Activated CD8-positive, alpha-beta memory T cell treated with anti-CD3 and anti-CD28 coated beads, Interleukin-2, amount 50 U/mL, for 24 hours (primary cell): ENCODE results near the gene GPR137B.

Source experiments
- DNase-seq: peaks from one replicate; pipeline ENCODE4 v3.0.0-alpha.2; 2020; ENCODE audit errors: extremely low read depth

Gene GPR137B, protein sequence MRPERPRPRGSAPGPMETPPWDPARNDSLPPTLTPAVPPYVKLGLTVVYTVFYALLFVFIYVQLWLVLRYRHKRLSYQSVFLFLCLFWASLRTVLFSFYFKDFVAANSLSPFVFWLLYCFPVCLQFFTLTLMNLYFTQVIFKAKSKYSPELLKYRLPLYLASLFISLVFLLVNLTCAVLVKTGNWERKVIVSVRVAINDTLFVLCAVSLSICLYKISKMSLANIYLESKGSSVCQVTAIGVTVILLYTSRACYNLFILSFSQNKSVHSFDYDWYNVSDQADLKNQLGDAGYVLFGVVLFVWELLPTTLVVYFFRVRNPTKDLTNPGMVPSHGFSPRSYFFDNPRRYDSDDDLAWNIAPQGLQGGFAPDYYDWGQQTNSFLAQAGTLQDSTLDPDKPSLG

DNA sequence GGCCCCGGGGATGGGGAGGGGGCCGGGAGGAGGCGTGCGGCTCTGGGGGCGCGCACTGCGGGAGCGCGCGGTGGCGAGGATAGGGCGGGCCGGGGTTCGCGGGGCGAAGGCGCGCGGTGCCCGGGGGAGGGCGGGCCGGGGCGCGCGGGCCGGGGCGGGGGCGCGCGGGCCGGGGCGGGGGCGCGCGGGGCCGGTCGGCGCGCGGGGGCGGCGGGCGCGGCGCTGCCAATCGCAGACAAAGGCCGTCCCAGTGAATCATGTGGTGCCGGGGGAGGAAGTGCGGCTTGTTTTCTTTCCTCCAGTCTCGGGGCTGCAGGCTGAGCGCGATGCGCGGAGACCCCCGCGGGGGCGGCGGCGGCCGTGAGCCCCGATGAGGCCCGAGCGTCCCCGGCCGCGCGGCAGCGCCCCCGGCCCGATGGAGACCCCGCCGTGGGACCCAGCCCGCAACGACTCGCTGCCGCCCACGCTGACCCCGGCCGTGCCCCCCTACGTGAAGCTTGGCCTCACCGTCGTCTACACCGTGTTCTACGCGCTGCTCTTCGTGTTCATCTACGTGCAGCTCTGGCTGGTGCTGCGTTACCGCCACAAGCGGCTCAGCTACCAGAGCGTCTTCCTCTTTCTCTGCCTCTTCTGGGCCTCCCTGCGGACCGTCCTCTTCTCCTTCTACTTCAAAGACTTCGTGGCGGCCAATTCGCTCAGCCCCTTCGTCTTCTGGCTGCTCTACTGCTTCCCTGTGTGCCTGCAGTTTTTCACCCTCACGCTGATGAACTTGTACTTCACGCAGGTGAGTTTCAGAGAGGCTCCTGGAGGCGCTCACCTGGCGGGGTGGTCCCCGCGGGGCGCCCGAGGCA, at the start of gene GPR137B:
Gene GPR137B, plus strand, starts transcription at position 287 of the 851 bp plus-strand sequence. Its CDS starts 84 bp downstream, at position 371.
- DNase-seq, result no peak

DNA sequence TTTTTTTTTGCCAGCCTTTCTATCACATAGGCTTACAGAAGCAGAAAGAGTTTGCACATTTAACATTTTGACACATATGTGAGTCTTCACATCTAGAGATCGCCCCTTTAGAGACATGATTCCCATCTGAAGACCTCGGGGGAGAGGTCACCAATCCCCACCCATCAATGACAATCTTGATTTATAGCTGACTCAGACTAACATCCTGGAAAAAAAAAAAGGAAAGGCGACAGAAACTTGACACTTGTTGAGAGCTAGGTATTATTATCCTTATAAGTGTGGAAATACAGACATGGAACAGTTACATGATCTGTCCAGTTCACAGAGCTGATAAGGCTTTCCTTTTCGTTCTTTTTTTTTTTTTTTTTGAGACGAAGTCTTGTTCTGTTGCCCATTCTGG, 49.4 kb upstream of the GPR137B start:
- DNase-seq, result no peak

DNA sequence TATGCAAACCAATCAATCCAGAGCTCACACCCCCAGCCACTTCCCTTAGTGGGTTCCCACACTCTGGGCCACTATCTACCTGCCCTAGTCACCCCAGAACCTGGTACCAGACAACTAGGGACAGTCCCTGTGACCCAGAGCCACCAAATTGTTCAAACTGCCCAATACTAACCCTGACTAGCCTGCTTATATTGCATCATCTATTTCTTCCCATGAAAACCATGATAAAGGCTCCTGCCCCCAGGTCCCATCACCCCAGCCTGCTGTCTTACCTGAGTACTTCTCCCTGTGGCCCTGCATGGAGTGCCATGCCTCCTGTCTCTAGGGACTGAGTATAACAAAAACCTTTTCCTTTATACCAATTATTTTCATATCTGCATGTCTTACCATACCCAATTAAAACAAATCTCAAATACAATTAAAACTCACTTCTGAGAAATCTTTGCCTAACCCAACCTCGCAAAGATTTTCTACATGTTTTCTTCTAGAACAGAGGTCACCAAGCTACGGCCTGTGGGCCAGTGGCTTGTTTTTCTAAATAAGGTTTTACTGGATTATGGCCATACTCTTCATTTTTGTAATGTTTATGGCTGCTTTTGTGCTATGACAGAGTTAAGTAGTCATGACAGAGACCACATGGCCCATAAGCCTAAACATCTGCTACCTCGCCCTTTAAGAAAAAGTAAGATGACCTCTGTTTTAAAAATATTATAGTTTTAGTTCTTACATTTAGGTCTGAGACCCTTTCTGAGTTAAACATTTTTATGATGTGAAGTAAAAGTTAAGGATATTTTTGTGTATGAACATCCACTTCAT, 46.4 kb upstream of the GPR137B start:
- DNase-seq, result no peak

DNA sequence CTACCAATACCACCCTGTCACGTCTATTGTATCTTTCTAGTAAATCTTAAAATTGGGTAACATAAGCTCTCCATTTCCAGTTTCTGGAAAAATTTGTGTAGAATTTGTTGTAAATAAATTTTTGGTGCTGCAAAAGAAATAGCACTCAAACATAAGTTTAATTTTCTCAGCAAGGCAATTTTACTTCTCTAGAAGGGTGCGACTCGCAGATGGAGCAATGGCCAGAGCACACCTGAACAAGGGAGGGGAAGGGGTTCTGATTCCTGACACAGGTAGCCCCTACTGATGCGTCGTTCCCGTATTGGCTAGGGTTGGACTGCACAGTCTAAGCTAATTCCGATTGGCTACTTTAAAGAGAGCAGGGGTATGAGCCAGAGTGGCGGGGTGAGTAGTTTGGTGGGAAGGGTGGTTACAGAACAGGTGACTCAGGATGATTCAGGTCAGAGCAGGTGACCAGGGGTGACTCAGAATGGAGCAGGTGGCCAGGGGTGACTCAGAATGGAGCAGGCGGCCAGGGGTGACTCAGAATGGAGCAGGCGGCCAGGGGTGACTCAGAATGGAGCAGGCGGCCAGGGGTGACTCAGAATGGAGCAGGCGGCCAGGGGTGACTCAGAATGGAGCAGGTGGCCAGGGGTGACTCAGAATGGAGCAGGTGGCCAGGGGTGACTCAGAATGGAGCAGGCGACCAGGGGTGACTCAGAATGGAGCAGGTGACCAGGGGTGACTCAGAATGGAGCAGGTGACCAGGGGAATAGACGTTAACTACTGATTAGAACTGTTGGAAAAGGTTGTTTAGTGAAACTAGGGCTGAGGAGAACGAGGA, 45.5 kb upstream of the GPR137B start:
- DNase-seq, result peak; percentile 68

DNA sequence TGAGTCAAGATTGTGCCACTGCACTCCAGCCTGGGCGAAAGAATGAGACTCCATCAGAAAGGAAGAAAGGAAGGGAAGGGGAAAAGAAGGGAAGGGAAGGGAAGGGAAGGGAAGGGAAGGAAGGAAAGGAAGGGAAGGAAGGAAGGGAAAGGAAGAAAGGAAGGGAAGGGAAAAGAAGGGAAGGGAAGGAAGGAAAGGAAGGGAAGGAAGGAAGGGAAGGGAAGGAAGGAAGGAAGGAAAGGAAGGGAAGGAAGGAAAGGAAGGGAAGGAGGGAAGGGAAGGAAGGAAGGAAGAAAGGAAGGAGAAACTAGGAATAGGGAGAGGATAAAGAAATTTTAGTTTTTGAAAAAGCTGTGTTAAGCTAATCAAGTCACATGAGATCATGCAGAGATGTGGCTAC, 44.1 kb upstream of the GPR137B start:
- DNase-seq, result no peak

DNA sequence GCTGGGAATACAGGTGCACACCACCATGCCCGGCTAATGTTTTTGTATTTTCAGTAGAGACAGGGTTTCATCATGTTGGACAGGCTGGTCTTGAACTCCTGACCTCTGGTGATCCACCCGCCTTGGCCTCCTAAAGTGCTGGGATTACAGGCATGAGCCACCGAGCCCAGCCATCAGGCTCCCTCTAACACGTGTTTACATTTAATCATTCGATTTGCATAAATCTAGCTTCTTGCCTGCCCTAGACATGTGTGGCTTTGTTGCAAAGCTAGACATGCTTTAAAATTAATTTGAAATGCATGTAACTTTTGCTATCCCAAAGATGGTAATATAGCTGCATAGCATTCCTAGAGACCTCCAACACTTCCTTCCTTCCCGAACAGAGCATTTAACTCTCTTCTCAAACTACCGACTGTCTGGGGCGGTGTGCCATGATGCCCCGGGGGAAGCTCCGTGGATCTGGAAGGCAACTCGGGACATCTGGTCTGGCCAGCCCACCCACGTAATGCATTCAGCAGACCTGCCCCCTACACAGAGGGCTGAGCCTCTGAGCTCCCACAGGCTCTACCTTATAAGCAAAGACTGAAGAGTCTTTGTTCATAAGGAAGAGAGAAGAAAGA, 42.9 kb upstream of the GPR137B start:
- no peak for DNase-seq

DNA sequence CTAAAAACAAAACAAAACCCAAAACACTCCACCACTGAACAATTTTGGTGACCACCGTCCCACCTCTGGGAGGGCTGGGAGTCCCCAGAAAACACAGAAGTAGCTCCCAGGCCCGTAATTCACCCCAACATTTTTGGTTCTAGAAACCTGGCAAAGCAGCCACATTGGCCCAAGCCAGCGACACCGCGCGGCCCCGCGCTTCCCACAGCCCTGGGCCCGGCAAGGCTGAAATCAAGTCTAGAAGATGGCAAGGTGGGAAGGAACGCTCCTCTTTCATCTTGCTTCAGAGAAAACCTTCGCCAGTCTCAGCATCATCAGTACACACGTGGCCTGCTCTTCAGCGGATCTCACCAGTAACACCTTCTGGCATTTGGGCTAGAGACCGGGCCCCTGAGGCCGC, 41.5 kb upstream of the GPR137B start:
- DNase-seq, result no peak

DNA sequence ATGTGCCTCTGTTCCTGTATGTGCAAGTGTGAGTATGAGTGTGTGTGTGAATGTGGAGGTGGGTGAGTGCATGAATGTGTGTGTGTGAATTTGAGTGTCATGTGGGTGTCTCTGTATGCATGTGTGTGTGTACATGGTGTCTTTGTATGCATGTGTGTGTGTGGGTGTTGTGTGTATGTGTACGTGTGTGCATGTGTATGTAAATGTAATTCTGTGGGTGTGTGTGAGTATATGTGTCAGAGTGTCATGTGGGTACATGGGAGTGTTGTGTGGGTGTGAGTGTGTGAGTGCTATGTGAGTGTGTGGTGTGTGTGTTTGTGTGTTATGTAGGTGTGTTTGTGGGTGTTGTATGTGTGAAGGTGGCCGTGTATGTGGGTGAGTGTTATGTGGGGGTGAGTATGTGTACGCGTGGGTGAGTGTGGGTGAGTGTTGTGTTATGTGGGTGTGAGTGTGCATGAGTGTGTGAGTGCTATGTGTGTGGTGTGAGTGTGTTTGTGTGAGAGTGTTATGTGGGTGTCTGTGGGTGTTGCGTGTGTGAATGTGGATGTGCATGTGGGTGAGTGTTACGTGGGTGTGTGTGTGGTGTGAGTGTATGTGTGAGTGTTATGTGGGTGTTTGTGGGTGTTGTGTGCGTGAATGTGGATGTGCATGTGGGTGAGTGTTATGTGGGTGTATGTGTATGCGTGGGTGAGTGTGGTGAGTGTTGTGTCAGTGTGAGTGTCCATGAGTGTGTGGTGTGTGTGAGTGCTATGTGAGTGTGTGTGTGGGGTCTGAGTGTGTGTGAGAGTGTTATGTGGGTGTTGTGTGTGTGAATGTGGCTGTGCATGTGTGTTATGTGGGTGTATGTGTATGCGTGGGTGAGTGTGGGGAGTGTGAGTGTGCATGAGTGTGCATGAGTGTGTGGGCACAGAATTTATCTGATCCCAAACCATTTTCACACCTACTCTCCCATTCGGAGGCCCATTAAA, 40.8 kb upstream of the GPR137B start:
- DNase-seq, result no peak

DNA sequence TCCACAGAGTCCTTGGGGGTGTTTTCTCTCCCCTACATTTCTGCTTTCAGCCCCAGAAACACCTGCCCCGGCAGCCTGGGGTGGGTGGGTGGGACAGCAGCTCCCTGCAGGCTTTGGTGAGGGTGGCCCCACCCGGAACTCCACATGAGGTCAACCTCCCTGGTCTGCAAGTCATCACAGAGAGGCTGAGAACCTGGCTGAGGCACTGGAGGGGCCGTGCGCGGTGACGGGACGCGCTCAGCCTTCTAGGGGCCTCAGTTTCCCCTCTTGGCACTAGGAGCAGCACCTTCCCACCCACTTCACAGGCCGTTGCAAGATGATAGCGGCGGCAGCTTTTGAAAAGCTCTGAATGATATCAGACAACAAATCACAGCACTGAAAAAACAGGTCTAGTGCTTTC, 39.7 kb upstream of the GPR137B start:
- no peak for DNase-seq

DNA sequence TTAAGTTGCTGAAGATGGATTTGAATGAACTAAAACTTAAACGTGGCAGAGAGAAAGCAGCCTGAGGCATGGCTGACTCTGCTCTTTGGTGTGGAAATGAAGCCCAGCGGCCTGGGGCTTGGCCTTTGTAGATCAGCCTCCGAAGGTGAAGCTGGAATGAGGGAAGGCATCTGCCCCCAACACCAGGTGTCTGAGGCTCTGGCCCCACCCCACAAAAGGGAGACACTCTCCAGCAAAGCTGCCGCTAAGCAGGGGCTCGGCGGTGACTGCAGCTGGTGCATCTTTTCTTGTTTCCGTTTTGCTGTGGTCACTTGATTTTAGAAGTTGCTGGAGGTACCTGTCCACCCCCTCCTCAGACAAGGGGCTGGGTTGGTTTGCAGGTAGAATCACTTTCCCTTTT, 39.3 kb upstream of the GPR137B start:
- DNase-seq, result no peak

DNA sequence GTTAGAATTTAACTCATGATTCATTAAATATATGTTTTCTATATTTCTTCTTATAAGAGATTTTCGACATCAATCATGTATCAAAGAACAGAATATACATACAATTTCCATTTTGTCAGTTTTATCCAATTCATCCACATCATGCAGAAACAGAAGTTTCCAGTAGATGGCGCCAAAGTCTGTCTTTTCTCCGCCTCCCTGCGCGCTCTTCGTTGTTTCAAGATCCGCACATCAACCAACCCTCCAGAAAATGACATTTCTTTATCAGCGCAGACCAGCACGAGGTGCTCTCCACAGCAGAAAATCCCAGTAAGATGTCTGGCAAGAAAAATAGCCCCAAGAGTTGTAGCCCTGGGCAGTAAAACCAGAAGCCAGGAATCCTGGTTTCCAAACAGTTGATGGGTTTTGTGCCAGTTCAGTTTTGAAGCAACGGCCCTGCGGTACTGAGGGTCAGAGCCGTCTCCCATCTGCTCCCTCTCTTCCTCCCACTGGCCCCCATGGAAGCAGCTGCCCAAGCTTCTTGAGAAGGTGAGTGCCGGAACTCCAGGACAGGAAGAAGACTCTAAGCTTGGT, 38.6 kb upstream of the GPR137B start:
- DNase-seq, result no peak

DNA sequence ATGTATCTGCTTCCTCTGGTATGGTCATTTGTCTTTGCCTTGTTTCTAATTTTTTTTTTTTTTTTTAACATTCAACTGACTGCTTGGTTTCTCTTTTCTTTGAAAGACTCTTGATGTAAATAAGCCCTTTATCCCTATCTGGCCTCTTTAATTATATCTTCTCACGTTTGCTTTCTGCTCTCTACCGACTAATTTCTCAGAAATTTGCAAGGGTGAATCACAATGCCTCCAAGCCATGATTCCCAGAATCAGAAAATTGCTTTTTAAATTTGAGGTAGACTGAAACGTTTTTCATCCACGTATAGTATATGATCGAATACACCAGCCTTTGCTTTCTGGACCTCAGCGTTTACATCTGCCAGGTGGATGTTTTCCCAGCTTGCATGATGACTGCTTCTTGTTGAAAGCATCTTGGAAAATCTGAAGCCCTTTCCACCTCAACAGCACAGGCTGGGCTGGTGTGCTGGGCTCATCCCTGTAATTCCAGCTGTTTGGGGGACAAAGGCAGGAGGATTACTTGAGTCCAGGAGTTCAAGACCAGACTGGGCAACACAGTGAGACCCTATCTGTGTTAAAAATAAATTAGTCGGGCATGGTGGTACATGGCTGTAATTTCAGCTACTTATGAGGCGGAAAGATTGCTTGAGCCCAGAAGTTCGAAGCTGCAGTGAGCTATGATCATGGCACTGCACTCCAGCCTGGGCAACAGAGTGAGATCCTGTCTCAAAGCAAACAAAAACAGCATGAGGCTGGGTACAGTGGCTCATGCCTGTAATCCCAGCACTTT, 35.0 kb upstream of the GPR137B start:
- DNase-seq, result no peak

DNA sequence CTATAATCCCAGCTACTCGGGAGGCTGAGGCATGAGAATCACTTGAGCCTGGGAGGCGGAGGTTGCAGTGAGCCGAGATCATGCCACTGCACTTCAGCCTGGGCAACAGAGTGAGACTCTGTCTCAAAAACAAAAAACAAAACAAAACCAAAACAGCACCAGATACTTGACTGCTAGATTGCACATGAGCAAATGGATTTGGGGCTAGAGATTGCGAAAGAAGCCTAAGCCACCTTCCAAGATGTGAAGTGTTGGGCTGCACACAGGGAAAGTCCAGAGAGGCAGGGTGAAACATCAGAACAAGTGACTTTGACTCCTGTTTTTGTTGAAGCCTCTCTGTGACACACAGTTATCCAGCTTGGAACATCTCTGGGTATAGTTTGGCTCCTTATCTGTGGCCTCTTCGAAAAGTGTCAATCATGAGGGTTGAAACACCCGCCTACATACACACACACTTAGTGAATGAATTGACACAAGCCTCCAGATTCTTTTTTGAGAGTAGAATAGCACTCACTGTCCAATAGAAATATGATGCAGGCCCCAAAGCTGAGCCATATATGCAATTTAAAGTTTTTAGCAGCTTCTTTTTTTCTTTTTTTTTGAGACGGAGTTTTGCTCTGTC, 34.2 kb upstream of the GPR137B start:
- no peak for DNase-seq

DNA sequence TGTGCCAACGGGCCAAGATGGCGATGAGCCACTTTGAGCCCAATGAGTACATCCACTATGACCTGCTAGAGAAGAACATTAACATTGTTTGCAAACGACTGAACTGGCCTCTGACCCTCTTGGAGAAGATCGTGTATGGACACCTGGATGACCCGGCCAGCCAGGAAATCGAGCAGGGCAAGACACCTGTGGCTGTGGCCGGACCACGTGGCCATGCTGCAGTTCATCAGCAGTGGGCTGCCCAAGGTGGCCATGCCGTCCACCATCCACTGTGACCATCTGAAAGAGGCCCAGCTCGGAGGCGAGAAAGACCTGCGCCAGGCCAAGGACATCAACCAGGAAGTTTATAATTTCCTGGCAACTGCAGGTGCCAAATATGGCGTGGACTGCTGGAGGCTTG, 32.2 kb upstream of the GPR137B start:
- DNase-seq, result no peak

DNA sequence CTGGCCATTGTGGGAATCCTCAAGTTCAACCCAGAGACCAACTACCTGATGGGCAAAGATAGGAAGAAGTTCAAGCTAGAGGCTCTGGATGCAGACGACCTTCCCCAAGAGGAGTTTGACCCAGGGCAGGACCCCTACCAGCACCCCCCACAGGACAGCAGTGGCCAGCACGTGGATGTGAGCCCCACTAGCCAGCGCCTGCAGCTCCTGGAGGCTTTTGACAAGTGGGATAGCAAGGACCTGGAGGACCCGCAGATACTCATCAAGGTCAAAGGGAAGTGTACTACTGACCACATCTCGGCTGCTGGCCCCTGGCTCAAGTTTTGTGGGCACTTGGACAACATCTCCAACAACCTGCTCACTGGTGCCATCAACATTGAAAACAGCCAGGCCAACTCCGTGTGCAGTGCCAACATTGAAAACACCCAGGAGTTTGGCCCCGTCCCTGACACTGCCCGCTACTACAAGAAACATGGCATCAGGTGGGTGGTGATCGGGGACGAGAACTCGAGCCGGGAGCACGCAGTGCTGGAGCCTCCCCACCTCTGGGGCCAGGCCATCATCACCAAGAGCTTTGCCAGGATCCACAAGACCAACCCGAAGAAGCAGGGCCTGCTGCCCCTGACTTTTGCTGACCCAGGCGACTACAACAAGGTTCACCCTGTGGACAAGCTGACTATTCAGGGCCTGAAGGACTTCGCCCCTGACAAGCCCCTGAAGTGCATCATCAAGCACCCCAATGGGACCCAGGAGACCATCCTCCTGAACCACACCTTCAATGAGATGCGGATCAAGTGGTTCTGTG, 30.6 kb upstream of the GPR137B start:
- DNase-seq, result no peak

DNA sequence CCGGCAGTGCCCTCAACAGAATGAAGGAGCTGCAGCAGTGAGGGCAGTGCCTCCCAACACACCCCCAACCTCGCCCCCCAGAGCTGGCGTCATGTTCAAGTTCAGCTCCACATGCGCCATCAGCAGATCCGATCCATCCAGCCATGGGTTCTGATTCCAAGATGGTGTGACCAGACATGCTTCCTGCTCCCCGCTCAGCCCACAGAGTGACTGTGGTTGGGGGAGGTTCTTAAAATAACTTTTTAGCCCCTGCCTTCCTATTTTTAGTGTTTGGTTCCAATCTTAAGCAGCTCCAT, 30.1 kb upstream of the GPR137B start:
- no peak for DNase-seq

DNA sequence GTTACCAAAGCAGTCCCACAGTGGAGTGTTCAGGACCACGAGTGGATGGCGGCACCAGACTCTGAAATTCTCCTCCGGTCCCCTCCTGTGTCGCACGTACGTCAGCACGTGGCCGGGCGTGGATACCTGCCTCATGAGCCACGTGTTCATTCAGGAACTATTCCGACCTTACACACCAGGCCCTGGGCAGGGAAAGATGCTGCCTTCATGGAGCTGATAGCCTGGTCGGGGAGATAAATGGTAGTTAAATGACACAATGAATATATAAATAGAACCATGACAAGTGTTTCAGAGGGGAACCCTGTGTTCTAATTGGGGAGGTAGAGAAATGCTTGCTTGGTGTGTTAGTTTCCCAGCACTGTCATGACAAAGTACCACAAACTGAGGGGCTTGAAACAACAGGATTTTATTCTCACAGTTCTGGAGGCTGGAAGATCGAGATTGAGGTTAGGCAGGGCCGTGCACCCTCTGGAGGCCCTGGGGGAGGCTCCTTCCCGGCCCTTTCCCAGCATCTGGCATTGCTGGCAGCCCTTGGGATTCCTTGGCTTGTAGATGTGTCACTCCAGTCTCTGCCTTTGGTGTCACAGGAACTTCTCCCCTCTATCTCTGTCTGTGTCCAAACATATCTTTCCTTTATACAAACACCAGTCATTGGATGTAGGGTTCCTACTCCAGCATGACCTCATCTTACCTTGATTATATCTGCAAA, 28.9 kb upstream of the GPR137B start:
- no peak for DNase-seq
